Measurements from ENCODE around the gene CPSF3.

DNA sequence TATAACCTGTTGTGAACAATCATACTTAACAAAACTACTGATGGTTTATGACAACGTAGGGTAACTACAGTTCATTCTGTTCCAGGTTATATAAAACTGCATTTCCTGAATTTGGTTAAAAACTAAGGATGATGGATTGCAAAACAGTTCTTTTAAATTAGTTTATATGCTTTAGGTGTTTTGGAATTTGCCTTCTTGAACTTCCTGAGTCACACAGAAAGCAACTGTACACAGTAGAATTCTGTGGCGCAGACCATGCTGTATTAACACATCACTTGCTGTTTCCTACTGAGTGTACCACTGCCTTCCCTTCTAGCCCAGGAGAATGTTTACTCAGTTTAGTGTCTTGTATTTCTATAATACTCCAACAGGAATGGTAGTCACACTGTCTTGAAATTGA, 19.5 kb upstream of the CPSF3 start:
- TF ChIP-seq, protein P1, sequence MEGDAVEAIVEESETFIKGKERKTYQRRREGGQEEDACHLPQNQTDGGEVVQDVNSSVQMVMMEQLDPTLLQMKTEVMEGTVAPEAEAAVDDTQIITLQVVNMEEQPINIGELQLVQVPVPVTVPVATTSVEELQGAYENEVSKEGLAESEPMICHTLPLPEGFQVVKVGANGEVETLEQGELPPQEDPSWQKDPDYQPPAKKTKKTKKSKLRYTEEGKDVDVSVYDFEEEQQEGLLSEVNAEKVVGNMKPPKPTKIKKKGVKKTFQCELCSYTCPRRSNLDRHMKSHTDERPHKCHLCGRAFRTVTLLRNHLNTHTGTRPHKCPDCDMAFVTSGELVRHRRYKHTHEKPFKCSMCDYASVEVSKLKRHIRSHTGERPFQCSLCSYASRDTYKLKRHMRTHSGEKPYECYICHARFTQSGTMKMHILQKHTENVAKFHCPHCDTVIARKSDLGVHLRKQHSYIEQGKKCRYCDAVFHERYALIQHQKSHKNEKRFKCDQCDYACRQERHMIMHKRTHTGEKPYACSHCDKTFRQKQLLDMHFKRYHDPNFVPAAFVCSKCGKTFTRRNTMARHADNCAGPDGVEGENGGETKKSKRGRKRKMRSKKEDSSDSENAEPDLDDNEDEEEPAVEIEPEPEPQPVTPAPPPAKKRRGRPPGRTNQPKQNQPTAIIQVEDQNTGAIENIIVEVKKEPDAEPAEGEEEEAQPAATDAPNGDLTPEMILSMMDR (IDR thresholded peaks at IDR 0.05) = no peak
- TF ChIP-seq POLR2A (IDR thresholded peaks at IDR 0.05) = no peak
